22Rv1 (cell line): ENCODE data around the gene KIF1C.

ENCODE experiments used
- H3K27ac ChIP-seq: fragments of 450-650 bp; 2 replicates; pipeline ENCODE4 v1.5.1; 2017
- CTCF ChIP-seq: fragments of 450-650 bp; IDR thresholded peaks from 2 replicates; pipeline ENCODE4 v1.5.1; 2017; ENCODE audit warnings: mild to moderate bottlenecking
- ZFX ChIP-seq: fragments of 450-650 bp; IDR thresholded peaks from 2 replicates; pipeline ENCODE4 v1.6.1; 2017; ENCODE audit warnings: antibody characterized with exemption, borderline replicate concordance

Gene KIF1C

GRCh38 chr17:4978726-4979125 lies 19.0 kb upstream of the KIF1C start:
- TF ChIP-seq ZFX: no peak
- no peak for TF ChIP-seq CTCF
- no peak overlapping the region for H3K27ac ChIP-seq

GRCh38 chr17:4980644-4981216 lies 17.0 kb upstream of the KIF1C start:
- no peak overlapping the region for H3K27ac ChIP-seq
- TF ChIP-seq CTCF (peak; percentile 79), ZFX (no peak)

- TF ChIP-seq ZFX (no peak), CTCF (no peak)
- H3K27ac ChIP-seq: no peak overlapping the region
These were observed 15.4 kb upstream of the KIF1C start for GRCh38 chr17:4982305-4982704.

- peak overlapping the region; percentile 87 for H3K27ac ChIP-seq
- no peak for TF ChIP-seq ZFX
- TF ChIP-seq CTCF: no peak
These were observed 11.3 kb upstream of the KIF1C start for GRCh38 chr17:4986403-4986802.

- TF ChIP-seq CTCF: peak; percentile 86
- TF ChIP-seq ZFX: no peak
- H3K27ac ChIP-seq: peak within 1 kb of the TSS; percentile 87
These were observed 10.6 kb upstream of the KIF1C start, which contains the start of gene CAMTA2 for GRCh38 chr17:4986951-4987766. TSS of gene CAMTA2 (minus strand) at chr17:4987675. CDS start at chr17:4986222, 1,453 bp downstream.

GRCh38 chr17:4987767-4988567 lies 9.8 kb upstream of the KIF1C start:
- TF ChIP-seq ZFX (no peak), CTCF (no peak)
- peak overlapping the region; percentile 87 for H3K27ac ChIP-seq
